A549 (cell line): ENCODE data around the gene CELF5.

ENCODE experiments used
- CEBPB ChIP-seq, 2 experiments: fragments of >200 bp in 1 of 2; sonication (Bioruptor Twin) in 1 of 2; formaldehyde crosslinking in 1 of 2; IDR thresholded peaks; 2 replicates each; pipeline ENCODE4 v1.6.1; 2012 to 2016
- ESRRA ChIP-seq: fragments of 150-350 bp; IDR thresholded peaks from 2 replicates; pipeline ENCODE4 v1.6.1; 2014; ENCODE audit warnings: mild to moderate bottlenecking, low read length, borderline replicate concordance
- FOSL2 ChIP-seq, 2 experiments: fragments of 450-650 bp in 1 of 2; fragments of >200 bp in 1 of 2; sonication (Bioruptor Twin) in 1 of 2; formaldehyde crosslinking; IDR thresholded peaks; 2 replicates each; pipeline versions ENCODE4 v1.5.0 to v1.6.1; 2016 to 2020; ENCODE audit warnings: mild to moderate bottlenecking in 1 of 2, moderate library complexity in 1 of 2
- POLR2AphosphoS2 ChIP-seq: conservative IDR thresholded peaks from 2 replicates; pipeline ENCODE4 v1.6.1; 2012; ENCODE audit warnings: low read length, improper control_type of control experiment, inconsistent platforms
- TF ChIP-seq, protein P1 (sequence below): fragments of >200 bp; sonication (Bioruptor Twin); formaldehyde crosslinking; IDR thresholded peaks from 3 replicates; pipeline ENCODE4 v1.5.1; 2016
- TF ChIP-seq, protein P2 (sequence below): fragments of 200-600 bp; sonication (generic); IDR thresholded peaks from 2 replicates; pipeline ENCODE4 v1.6.1; 2016; ENCODE audit warnings: antibody characterized with exemption, mild to moderate bottlenecking, moderate library complexity
- TF ChIP-seq, protein P3 (sequence below): fragments of 450-650 bp; IDR thresholded peaks from 2 replicates; pipeline ENCODE4 v1.6.1; 2014; ENCODE audit warnings: antibody characterized with exemption

DNA sequence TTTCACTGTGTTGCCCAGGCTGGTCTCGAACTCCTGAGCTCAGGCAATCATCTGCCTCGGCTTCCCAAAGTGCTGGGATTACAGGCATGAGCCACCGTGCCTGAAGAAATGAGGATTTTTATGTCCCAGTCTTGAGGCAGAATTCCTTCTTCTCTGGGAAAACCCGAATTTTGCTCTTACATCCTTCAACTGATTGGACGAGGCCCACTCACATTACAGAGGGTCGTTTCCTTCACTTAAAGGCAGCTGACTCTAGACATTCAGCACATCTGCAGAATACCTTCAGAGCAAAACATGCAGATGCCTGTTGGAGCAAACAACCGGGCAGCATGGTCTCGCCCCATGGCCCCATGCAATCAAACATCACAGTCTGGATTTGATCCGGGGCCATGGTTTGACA, 105.6 kb downstream of the CELF5 start:
- TF ChIP-seq CEBPB (IDR thresholded peaks at IDR 0.05) (no peak), POLR2AphosphoS2 (no peak), ESRRA (no peak), FOSL2 (IDR thresholded peaks at IDR 0.05) (no peak), FOSL2 (CRISPR knock-in tag; IDR thresholded peaks at IDR 0.05) (no peak)
- TF ChIP-seq, protein P1, sequence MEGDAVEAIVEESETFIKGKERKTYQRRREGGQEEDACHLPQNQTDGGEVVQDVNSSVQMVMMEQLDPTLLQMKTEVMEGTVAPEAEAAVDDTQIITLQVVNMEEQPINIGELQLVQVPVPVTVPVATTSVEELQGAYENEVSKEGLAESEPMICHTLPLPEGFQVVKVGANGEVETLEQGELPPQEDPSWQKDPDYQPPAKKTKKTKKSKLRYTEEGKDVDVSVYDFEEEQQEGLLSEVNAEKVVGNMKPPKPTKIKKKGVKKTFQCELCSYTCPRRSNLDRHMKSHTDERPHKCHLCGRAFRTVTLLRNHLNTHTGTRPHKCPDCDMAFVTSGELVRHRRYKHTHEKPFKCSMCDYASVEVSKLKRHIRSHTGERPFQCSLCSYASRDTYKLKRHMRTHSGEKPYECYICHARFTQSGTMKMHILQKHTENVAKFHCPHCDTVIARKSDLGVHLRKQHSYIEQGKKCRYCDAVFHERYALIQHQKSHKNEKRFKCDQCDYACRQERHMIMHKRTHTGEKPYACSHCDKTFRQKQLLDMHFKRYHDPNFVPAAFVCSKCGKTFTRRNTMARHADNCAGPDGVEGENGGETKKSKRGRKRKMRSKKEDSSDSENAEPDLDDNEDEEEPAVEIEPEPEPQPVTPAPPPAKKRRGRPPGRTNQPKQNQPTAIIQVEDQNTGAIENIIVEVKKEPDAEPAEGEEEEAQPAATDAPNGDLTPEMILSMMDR: no peak
- TF ChIP-seq, protein P2, sequence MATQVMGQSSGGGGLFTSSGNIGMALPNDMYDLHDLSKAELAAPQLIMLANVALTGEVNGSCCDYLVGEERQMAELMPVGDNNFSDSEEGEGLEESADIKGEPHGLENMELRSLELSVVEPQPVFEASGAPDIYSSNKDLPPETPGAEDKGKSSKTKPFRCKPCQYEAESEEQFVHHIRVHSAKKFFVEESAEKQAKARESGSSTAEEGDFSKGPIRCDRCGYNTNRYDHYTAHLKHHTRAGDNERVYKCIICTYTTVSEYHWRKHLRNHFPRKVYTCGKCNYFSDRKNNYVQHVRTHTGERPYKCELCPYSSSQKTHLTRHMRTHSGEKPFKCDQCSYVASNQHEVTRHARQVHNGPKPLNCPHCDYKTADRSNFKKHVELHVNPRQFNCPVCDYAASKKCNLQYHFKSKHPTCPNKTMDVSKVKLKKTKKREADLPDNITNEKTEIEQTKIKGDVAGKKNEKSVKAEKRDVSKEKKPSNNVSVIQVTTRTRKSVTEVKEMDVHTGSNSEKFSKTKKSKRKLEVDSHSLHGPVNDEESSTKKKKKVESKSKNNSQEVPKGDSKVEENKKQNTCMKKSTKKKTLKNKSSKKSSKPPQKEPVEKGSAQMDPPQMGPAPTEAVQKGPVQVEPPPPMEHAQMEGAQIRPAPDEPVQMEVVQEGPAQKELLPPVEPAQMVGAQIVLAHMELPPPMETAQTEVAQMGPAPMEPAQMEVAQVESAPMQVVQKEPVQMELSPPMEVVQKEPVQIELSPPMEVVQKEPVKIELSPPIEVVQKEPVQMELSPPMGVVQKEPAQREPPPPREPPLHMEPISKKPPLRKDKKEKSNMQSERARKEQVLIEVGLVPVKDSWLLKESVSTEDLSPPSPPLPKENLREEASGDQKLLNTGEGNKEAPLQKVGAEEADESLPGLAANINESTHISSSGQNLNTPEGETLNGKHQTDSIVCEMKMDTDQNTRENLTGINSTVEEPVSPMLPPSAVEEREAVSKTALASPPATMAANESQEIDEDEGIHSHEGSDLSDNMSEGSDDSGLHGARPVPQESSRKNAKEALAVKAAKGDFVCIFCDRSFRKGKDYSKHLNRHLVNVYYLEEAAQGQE: no peak
- TF ChIP-seq, protein P3, sequence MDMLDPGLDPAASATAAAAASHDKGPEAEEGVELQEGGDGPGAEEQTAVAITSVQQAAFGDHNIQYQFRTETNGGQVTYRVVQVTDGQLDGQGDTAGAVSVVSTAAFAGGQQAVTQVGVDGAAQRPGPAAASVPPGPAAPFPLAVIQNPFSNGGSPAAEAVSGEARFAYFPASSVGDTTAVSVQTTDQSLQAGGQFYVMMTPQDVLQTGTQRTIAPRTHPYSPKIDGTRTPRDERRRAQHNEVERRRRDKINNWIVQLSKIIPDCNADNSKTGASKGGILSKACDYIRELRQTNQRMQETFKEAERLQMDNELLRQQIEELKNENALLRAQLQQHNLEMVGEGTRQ: no peak
